Endothelial cell of umbilical vein (primary cell): ENCODE results near the gene SORCS1. TPM values are rescaled to one million over a fixed set of nuclear protein-coding genes. Genes with fewer than 3 reads are reported as not detected.

ENCODE experiments used
- BruUV-seq: library from RNA; stranded (reverse); fragments of 400-500 nt; replicated peaks from 2 replicates; lab custom pipeline; 2021; lab: Mats Ljungman, UMichigan
- CTCF ChIA-PET: fragments of 300-600, 350-600 bp; sonication (Branson Sonifier 250); formaldehyde crosslinking; loops from one replicate; lab custom pipeline; 2021; ENCODE audit warnings: antibody characterized with exemption, inconsistent platforms; lab: Charles Lee
- POLR2A ChIA-PET: fragments of 300-600, 350-600 bp; sonication (Branson Sonifier 250); formaldehyde crosslinking; loops from one replicate; lab custom pipeline; 2021; ENCODE audit warnings: antibody characterized with exemption, inconsistent platforms; lab: Charles Lee
- DNase-seq: peaks from one replicate; pipeline ENCODE4 v3.0.0-alpha.2; 2011; ENCODE audit warnings: low read depth, low spot score
- FAIRE-seq: peaks from 2 replicates; lab custom pipeline; 2011; peaks lifted over from hg19 to GRCh38; lab: Jason Lieb, UNC
- H2AFZ ChIP-seq: 2 replicates; pipeline ENCODE4 v1.6.0; 2012; ENCODE audit warnings: low read depth, low read length, control low read depth, inconsistent platforms
- H3K27ac ChIP-seq: 2 replicates; pipeline ENCODE4 v1.5.1; 2011; ENCODE audit warnings: low read depth, mild to moderate bottlenecking, control low read depth, low read length, moderate library complexity; ENCODE audit not compliant: insufficient read depth
- H3K27me3 ChIP-seq, 2 experiments: 2 replicates each; pipeline versions ENCODE4 v1.6.0 to v1.6.1; 2011; ENCODE audit warnings: low read length in 2 of 2, mixed read lengths in 1 of 2; ENCODE audit not compliant: control insufficient read depth in 2 of 2, insufficient read depth in 2 of 2
- H3K36me3 ChIP-seq, 2 experiments: 2 replicates in 1 of 2; 3 replicates in 1 of 2; pipeline ENCODE4 v1.5.1; 2011; ENCODE audit warnings: low read length in 2 of 2, mild to moderate bottlenecking in 1 of 2, moderate library complexity in 1 of 2; ENCODE audit not compliant: control insufficient read depth in 2 of 2, insufficient read depth in 2 of 2; ENCODE audit errors: extremely low read depth in 1 of 2
- H3K4me1 ChIP-seq: 3 replicates; pipeline ENCODE4 v1.5.1; 2011; ENCODE audit warnings: mild to moderate bottlenecking, low read length; ENCODE audit not compliant: control insufficient read depth, insufficient read depth; ENCODE audit errors: extremely low read depth
- H3K4me2 ChIP-seq: 2 replicates; pipeline ENCODE4 v1.6.1; 2011; ENCODE audit warnings: low read length, control low read depth, mixed read lengths; ENCODE audit not compliant: insufficient read depth
- H3K4me3 ChIP-seq, 3 experiments: fragments of 200-600 bp in 1 of 3; sonication (generic), shearing (Covaris generic) in 1 of 3; replicated peaks in 1 of 3; 2 replicates each; pipeline ENCODE4 v1.5.1; 2011 to 2016; ENCODE audit warnings: control low read depth in 3 of 3, low read length in 3 of 3, mild to moderate bottlenecking in 2 of 3, inconsistent platforms in 1 of 3, low read depth in 1 of 3, moderate library complexity in 1 of 3; ENCODE audit not compliant: insufficient read depth in 1 of 3
- H3K79me2 ChIP-seq: 2 replicates; pipeline ENCODE4 v1.6.0; 2012; ENCODE audit warnings: low read length, inconsistent platforms; ENCODE audit not compliant: control insufficient read depth, insufficient read depth
- H3K9ac ChIP-seq: replicated peaks from 2 replicates; pipeline ENCODE3; 2011; ENCODE audit warnings: low read length, control low read depth; ENCODE audit not compliant: insufficient read depth; ENCODE audit errors: extremely low read depth
- H3K9me1 ChIP-seq: replicated peaks from 3 replicates; pipeline ENCODE4 v1.6.0; 2011; ENCODE audit warnings: mild to moderate bottlenecking, low read length; ENCODE audit not compliant: control insufficient read depth, insufficient read depth; ENCODE audit errors: extremely low read depth
- H3K9me3 ChIP-seq: replicated peaks from 2 replicates; pipeline ENCODE4 v1.5.1; 2012; ENCODE audit warnings: low read length, inconsistent platforms; ENCODE audit not compliant: control insufficient read depth, insufficient read depth
- H4K20me1 ChIP-seq: replicated peaks from 2 replicates; pipeline ENCODE3; 2011; ENCODE audit warnings: mild to moderate bottlenecking, low read length; ENCODE audit not compliant: control insufficient read depth, insufficient read depth; ENCODE audit errors: extremely low read depth
- CTCF ChIP-seq, 2 donors: IDR thresholded peaks; 1 replicate in 1 of 2; 2 replicates in 1 of 2; pipeline ENCODE4 v1.5.1; 2011; ENCODE audit warnings: low read length in 2 of 2, mild to moderate bottlenecking in 2 of 2, moderate library complexity in 2 of 2, control low read depth in 1 of 2, inconsistent platforms in 1 of 2, low read depth in 1 of 2; ENCODE audit not compliant: insufficient read depth in 1 of 2; ENCODE audit errors: extremely low read depth in 1 of 2
- EZH2 ChIP-seq: IDR thresholded peaks from 2 replicates; pipeline ENCODE4 v1.6.1; 2012; ENCODE audit warnings: borderline replicate concordance, low read depth, mild to moderate bottlenecking, moderate library complexity, low read length, inconsistent platforms; ENCODE audit not compliant: severe bottlenecking
- FOS ChIP-seq: IDR thresholded peaks from 2 replicates; pipeline ENCODE4 v1.6.1; 2011; ENCODE audit warnings: mild to moderate bottlenecking, low read length, moderate library complexity, borderline replicate concordance; ENCODE audit not compliant: insufficient read depth
- GATA2 ChIP-seq: IDR thresholded peaks from 2 replicates; pipeline ENCODE4 v1.7.0; 2011; ENCODE audit warnings: low read depth, mild to moderate bottlenecking, moderate library complexity, mixed read lengths, low read length; ENCODE audit not compliant: insufficient read length, insufficient read depth
- JUN ChIP-seq: IDR thresholded peaks from 2 replicates; pipeline ENCODE4 v1.6.1; 2011; ENCODE audit warnings: borderline replicate concordance, low read depth; ENCODE audit not compliant: insufficient read length, insufficient read depth
- MAX ChIP-seq: IDR thresholded peaks from 2 replicates; pipeline ENCODE4 v1.6.1; 2011; ENCODE audit not compliant: insufficient read depth, insufficient read length
- MYC ChIP-seq: IDR thresholded peaks from one replicate; pipeline ENCODE4 v1.6.1; 2011; ENCODE audit warnings: mild to moderate bottlenecking, low read depth, low read length
- POLR2A ChIP-seq: IDR thresholded peaks from 2 replicates; pipeline ENCODE4 v1.6.1; 2012; ENCODE audit warnings: low read depth, mild to moderate bottlenecking, control low read depth, low read length
- POLR2AphosphoS5 ChIP-seq: IDR thresholded peaks from 2 replicates; pipeline ENCODE4 v1.6.1; 2012; ENCODE audit warnings: low read depth, mild to moderate bottlenecking, control low read depth, low read length, moderate library complexity; ENCODE audit not compliant: insufficient read depth
- dilution Hi-C: fragments of 300-500 bp; cut with MboI; formaldehyde crosslinking; loops from one replicate; pipeline ENCODE4 v1.15.0; 2019; ENCODE audit warnings: low sequenced_read_pairs; ENCODE audit not compliant: extremely low pct_ligation_motif_present
- intact Hi-C: fragments of 100-400 bp; cut with micrococcal nuclease; formaldehyde crosslinking; loops from one replicate; pipeline ENCODE4 v1.10.0; 2022
- polyA plus RNA-seq, 4 experiments: library from polyadenylated mRNA; depleted of rRNA in 3 of 4; stranded (reverse) in 3 of 4; unstranded in 1 of 4; fragments of >200 nt; gene quantifications; 2 replicates each; pipeline versions ENCODE4 v1.2.1 to v1.2.3, GENCODE V29; 2011 to 2012; ENCODE audit warnings: missing spikeins in 1 of 4
- total RNA-seq: library from RNA; stranded (reverse); gene quantifications from 2 replicates; pipeline ENCODE4 v1.2.3, GENCODE V29; 2021

The SORCS1 gene
- total and polyA plus RNA-seq, 2 donors (not counting 3 experiments of a cell fraction or from before 2014, with no cell fraction given), result not detected

GRCh38 chr10:106898446-106898845 is 266.1 kb downstream of the SORCS1 start:
- POLR2A ChIA-PET, result no interaction called here
- DNase-seq, result no peak
- Histone ChIP-seq H3K4me1 (no peaks in the 10 kb centered on the region), H3K36me3 (no peaks in the 10 kb centered on the region), H3K9me1 (no peaks in the 10 kb centered on the region), H3K4me3 (no peak overlapping the region), H4K20me1 (no peaks in the 10 kb centered on the region), H3K27ac (no peak overlapping the region), H3K9me3 (no peaks in the 10 kb centered on the region), H3K9ac (no peak overlapping the region), H3K4me2 (no peak overlapping the region), H3K79me2 (no peaks in the 10 kb centered on the region), H3K27me3 (no peaks in the 10 kb centered on the region), H2AFZ (no peak overlapping the region)
- TF ChIP-seq POLR2A (no peak), FOS (no peak), MAX (no peak), CTCF (IDR thresholded peaks at IDR 0.05; ENCODE audit: extremely low read depth in 1 of 2, insufficient read depth in 1 of 2, low read depth in 1 of 2, low read length in 2 of 2) (no peak), POLR2AphosphoS5 (no peak), JUN (no peak), EZH2 (no peak), MYC (no peak), GATA2 (no peak)
- BruUV-seq, result no TSS peak
- dilution Hi-C loops (no loop called here), intact Hi-C loops (no loop called here)
- CTCF ChIA-PET, result no interaction called here
- FAIRE-seq, result no peak
